ENCODE results near the gene HAAO.
"Not testable (repeated sequence)": the region's sequence is repeated elsewhere in the genome, so short reads cannot be mapped to it uniquely, and the experiment has no call there.

Gene HAAO

GRCh38 chr2:42752816-42753813, 39.3 kb downstream of the HAAO start:
- H3K9ac ChIP-seq (ENCODE audit: low read length), result no peak overlapping the region
- no peaks in the 10 kb centered on the region for H3K27me3 ChIP-seq (ENCODE audit: control insufficient read depth in 1 of 2, insufficient read depth in 2 of 2, low read length in 2 of 2)
- no peak overlapping the region for H3K4me3 ChIP-seq (ENCODE audit: low read depth in 1 of 2, low read length in 2 of 2)
- H3K4me1 ChIP-seq (ENCODE audit: insufficient read depth, low read length), result peaks cover 29% of the 10 kb centered on the region
- H3K36me3 ChIP-seq (ENCODE audit: insufficient read depth, low read length), result peaks cover 6% of the 10 kb centered on the region
- no peaks in the 10 kb centered on the region for H3K9me3 ChIP-seq (ENCODE audit: low read length)
- no peak overlapping the region for H3K27ac ChIP-seq (ENCODE audit: low read depth, low read length)

GRCh38 chr2:42752314-42752713, 40.1 kb downstream of the HAAO start:
- Histone ChIP-seq H3K9me3 (ENCODE audit: low read length) (no peaks in the 10 kb centered on the region), H3K36me3 (ENCODE audit: insufficient read depth, low read length) (peaks cover 8% of the 10 kb centered on the region), H3K4me1 (ENCODE audit: insufficient read depth, low read length) (peaks cover 29% of the 10 kb centered on the region), H3K27ac (ENCODE audit: low read depth, low read length) (no peak overlapping the region), H3K4me3 (ENCODE audit: low read depth in 1 of 2, low read length in 2 of 2) (no peak overlapping the region), H3K27me3 (ENCODE audit: control insufficient read depth in 1 of 2, insufficient read depth in 2 of 2, low read length in 2 of 2) (no peaks in the 10 kb centered on the region), H3K9ac (ENCODE audit: low read length) (no peak overlapping the region)

- Histone ChIP-seq H3K4me3 (ENCODE audit: low read depth in 1 of 2, low read length in 2 of 2) (no peak overlapping the region), H3K9ac (ENCODE audit: low read length) (no peak overlapping the region), H3K9me3 (ENCODE audit: low read length) (no peaks in the 10 kb centered on the region), H3K27me3 (ENCODE audit: control insufficient read depth in 1 of 2, insufficient read depth in 2 of 2, low read length in 2 of 2) (no peaks in the 10 kb centered on the region), H3K27ac (ENCODE audit: low read depth, low read length) (no peak overlapping the region), H3K36me3 (ENCODE audit: insufficient read depth, low read length) (peaks cover 10% of the 10 kb centered on the region), H3K4me1 (ENCODE audit: insufficient read depth, low read length) (peaks cover 20% of the 10 kb centered on the region)
Measured at GRCh38 chr2:42748840-42749239, 43.5 kb downstream of the HAAO start.

GRCh38 chr2:42747422-42747821, 45.0 kb downstream of the HAAO start:
- Histone ChIP-seq H3K9me3 (ENCODE audit: low read length) (no peaks in the 10 kb centered on the region), H3K9ac (ENCODE audit: low read length) (no peak overlapping the region), H3K27me3 (ENCODE audit: control insufficient read depth in 1 of 2, insufficient read depth in 2 of 2, low read length in 2 of 2) (no peaks in the 10 kb centered on the region), H3K36me3 (ENCODE audit: insufficient read depth, low read length) (peaks cover 4% of the 10 kb centered on the region), H3K4me3 (ENCODE audit: low read depth in 1 of 2, low read length in 2 of 2) (no peak overlapping the region), H3K27ac (ENCODE audit: low read depth, low read length) (no peak overlapping the region), H3K4me1 (ENCODE audit: insufficient read depth, low read length) (peaks cover 13% of the 10 kb centered on the region)

- H3K9me3 ChIP-seq (ENCODE audit: low read length), result no peaks in the 10 kb centered on the region
- no peaks in the 10 kb centered on the region for H3K4me1 ChIP-seq (ENCODE audit: insufficient read depth, low read length)
- H3K4me3 ChIP-seq (ENCODE audit: low read depth in 1 of 2, low read length in 2 of 2), result no peak overlapping the region
- no peaks in the 10 kb centered on the region for H3K27me3 ChIP-seq (ENCODE audit: control insufficient read depth in 1 of 2, insufficient read depth in 2 of 2, low read length in 2 of 2)
- H3K27ac ChIP-seq (ENCODE audit: low read depth, low read length), result no peak overlapping the region
- no peak overlapping the region for H3K9ac ChIP-seq (ENCODE audit: low read length)
- peaks cover 4% of the 10 kb centered on the region for H3K36me3 ChIP-seq (ENCODE audit: insufficient read depth, low read length)
Measured at GRCh38 chr2:42744545-42745082, 47.8 kb downstream of the HAAO start.

- Histone ChIP-seq H3K9me3 (ENCODE audit: low read length) (no peaks in the 10 kb centered on the region), H3K36me3 (ENCODE audit: insufficient read depth, low read length) (peaks cover 4% of the 10 kb centered on the region), H3K4me1 (ENCODE audit: insufficient read depth, low read length) (no peaks in the 10 kb centered on the region), H3K4me3 (ENCODE audit: low read depth in 1 of 2, low read length in 2 of 2) (no peak overlapping the region), H3K27ac (ENCODE audit: low read depth, low read length) (no peak overlapping the region), H3K9ac (ENCODE audit: low read length) (no peak overlapping the region), H3K27me3 (ENCODE audit: control insufficient read depth in 1 of 2, insufficient read depth in 2 of 2, low read length in 2 of 2) (no peaks in the 10 kb centered on the region)
Measured at GRCh38 chr2:42743659-42743990, 48.8 kb downstream of the HAAO start.

GRCh38 chr2:42742740-42743658, 49.4 kb downstream of the HAAO start:
- Histone ChIP-seq H3K4me1 (ENCODE audit: insufficient read depth, low read length) (no peaks in the 10 kb centered on the region), H3K27ac (ENCODE audit: low read depth, low read length) (no peak overlapping the region)

GRCh38 chr2:42741140-42741539, 51.2 kb downstream of the HAAO start:
- Histone ChIP-seq H3K36me3 (ENCODE audit: insufficient read depth, low read length) (peaks cover 6% of the 10 kb centered on the region), H3K9ac (ENCODE audit: low read length) (no peak overlapping the region), H3K9me3 (ENCODE audit: low read length) (no peaks in the 10 kb centered on the region), H3K27ac (ENCODE audit: low read depth, low read length) (no peak overlapping the region), H3K4me3 (ENCODE audit: low read depth in 1 of 2, low read length in 2 of 2) (no peak overlapping the region), H3K4me1 (ENCODE audit: insufficient read depth, low read length) (no peaks in the 10 kb centered on the region), H3K27me3 (ENCODE audit: control insufficient read depth in 1 of 2, insufficient read depth in 2 of 2, low read length in 2 of 2) (no peaks in the 10 kb centered on the region)

More at GRCh38 chr2:42742740-42743658, 49.4 kb downstream of the HAAO start:
- Histone ChIP-seq H3K9me3 (ENCODE audit: low read length) (no peaks in the 10 kb centered on the region), H3K9ac (ENCODE audit: low read length) (no peak overlapping the region), H3K4me3 (ENCODE audit: low read depth in 1 of 2, low read length in 2 of 2) (no peak overlapping the region), H3K27me3 (ENCODE audit: control insufficient read depth in 1 of 2, insufficient read depth in 2 of 2, low read length in 2 of 2) (no peaks in the 10 kb centered on the region), H3K36me3 (ENCODE audit: insufficient read depth, low read length) (peaks cover 4% of the 10 kb centered on the region)

GRCh38 chr2:42736598-42737322, 55.6 kb downstream of the HAAO start:
- Histone ChIP-seq H3K27ac (ENCODE audit: low read depth, low read length) (no peak overlapping the region), H3K4me3 (ENCODE audit: low read depth in 1 of 2, low read length in 2 of 2) (no peak overlapping the region), H3K36me3 (ENCODE audit: insufficient read depth, low read length) (peaks cover 6% of the 10 kb centered on the region), H3K9me3 (ENCODE audit: low read length) (no peaks in the 10 kb centered on the region), H3K9ac (ENCODE audit: low read length) (no peak overlapping the region), H3K27me3 (ENCODE audit: control insufficient read depth in 1 of 2, insufficient read depth in 2 of 2, low read length in 2 of 2) (no peaks in the 10 kb centered on the region), H3K4me1 (ENCODE audit: insufficient read depth, low read length) (no peaks in the 10 kb centered on the region)

- Histone ChIP-seq H3K4me1 (ENCODE audit: insufficient read depth, low read length) (no peaks in the 10 kb centered on the region), H3K27me3 (ENCODE audit: control insufficient read depth in 1 of 2, insufficient read depth in 2 of 2, low read length in 2 of 2) (no peaks in the 10 kb centered on the region), H3K36me3 (ENCODE audit: insufficient read depth, low read length) (peaks cover 6% of the 10 kb centered on the region), H3K9ac (ENCODE audit: low read length) (no peak overlapping the region), H3K4me3 (ENCODE audit: low read depth in 1 of 2, low read length in 2 of 2) (no peak overlapping the region), H3K27ac (ENCODE audit: low read depth, low read length) (no peak overlapping the region), H3K9me3 (ENCODE audit: low read length) (no peaks in the 10 kb centered on the region)
Measured at GRCh38 chr2:42733852-42734251, 58.5 kb downstream of the HAAO start.

- not testable (repeated sequence) for H3K9ac ChIP-seq (ENCODE audit: low read length); H3K27me3 ChIP-seq (ENCODE audit: control insufficient read depth in 1 of 2, insufficient read depth in 2 of 2, low read length in 2 of 2); H3K4me1 ChIP-seq (ENCODE audit: insufficient read depth, low read length); H3K9me3 ChIP-seq (ENCODE audit: low read length); H3K36me3 ChIP-seq (ENCODE audit: insufficient read depth, low read length); H3K4me3 ChIP-seq (ENCODE audit: low read depth in 1 of 2, low read length in 2 of 2); H3K27ac ChIP-seq (ENCODE audit: low read depth, low read length)
Measured at GRCh38 chr2:42731316-42731715, 61.1 kb downstream of the HAAO start.

Data from muscle layer of colon (tissue), 2 donors.